Immature natural killer cell (primary cell): ENCODE results near the gene SEZ6L. TPM values are rescaled to one million over a fixed set of nuclear protein-coding genes. Genes with fewer than 3 reads are reported as not detected.

Experiments
- DNase-seq, 3 donors: peaks; one replicate each; pipeline ENCODE4 v3.0.0; 2022; ENCODE audit warnings: mixed read lengths in 1 of 3
- H3K27ac Mint-ChIP-seq, 6 donors: one replicate each; pipeline ENCODE4 v1.8.0; 2020; ENCODE audit warnings: mixed read lengths in 6 of 6, mild to moderate bottlenecking in 5 of 6, inconsistent platforms in 4 of 6, moderate library complexity in 3 of 6
- H3K27me3 Mint-ChIP-seq, 3 donors: one replicate each; pipeline ENCODE4 v1.8.0; 2020 to 2021; ENCODE audit warnings: low read depth in 3 of 3, mild to moderate bottlenecking in 3 of 3, mixed read lengths in 3 of 3, moderate library complexity in 3 of 3, inconsistent platforms in 1 of 3
- H3K36me3 Mint-ChIP-seq, 3 donors: one replicate each; pipeline ENCODE4 v1.8.0; 2020; ENCODE audit warnings: mixed read lengths in 3 of 3, inconsistent platforms in 2 of 3, mild to moderate bottlenecking in 2 of 3
- H3K4me1 Mint-ChIP-seq, 2 donors: one replicate each; pipeline ENCODE4 v1.8.0; 2020; ENCODE audit warnings: inconsistent platforms in 2 of 2, mild to moderate bottlenecking in 2 of 2, mixed read lengths in 2 of 2, moderate library complexity in 1 of 2
- H3K4me3 Mint-ChIP-seq, 5 donors: one replicate each; pipeline ENCODE4 v1.8.0; 2020; ENCODE audit warnings: mild to moderate bottlenecking in 5 of 5, mixed read lengths in 5 of 5, inconsistent platforms in 3 of 5, moderate library complexity in 3 of 5
- H3K9me3 Mint-ChIP-seq, 6 donors: one replicate each; pipeline ENCODE4 v1.8.0; 2020; ENCODE audit warnings: mild to moderate bottlenecking in 6 of 6, mixed read lengths in 6 of 6, inconsistent platforms in 4 of 6, moderate library complexity in 3 of 6
- polyA plus RNA-seq, 3 donors: library from polyadenylated mRNA; unstranded; fragments of 300-500 nt; fragmentation: Illumina TruSeq; gene quantifications; one replicate each; pipeline ENCODE4 v1.2.3, GENCODE V29; 2021

The SEZ6L gene
- polyA plus RNA-seq, 3 donors from 2014 or later: 0.20 to 1.7 TPM; not detected in 1

DNA sequence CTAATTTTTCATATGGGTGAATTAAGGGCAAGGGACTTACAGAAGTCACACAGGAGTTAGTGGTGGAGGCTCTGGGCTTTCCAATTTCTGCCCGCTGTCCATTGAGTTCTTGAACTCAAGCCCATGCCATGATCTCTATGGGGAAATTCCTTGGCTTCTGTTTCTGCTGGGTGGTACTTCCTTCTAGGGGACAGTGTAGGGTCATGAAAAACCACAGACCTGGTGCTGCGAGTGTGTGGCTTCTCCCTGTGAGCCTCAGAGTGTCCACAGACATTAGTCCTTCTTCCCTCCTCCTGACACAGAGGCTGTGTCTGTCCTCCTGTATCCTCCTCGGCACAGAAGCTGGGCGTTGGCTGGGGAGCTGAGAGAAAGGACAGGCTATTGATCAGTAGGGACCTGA, 6.3 kb upstream of the SEZ6L start:
- no peaks in the 10 kb centered on the region for H3K4me1 Mint-ChIP-seq
- no peak overlapping the region for H3K4me3 Mint-ChIP-seq
- no peaks in the 10 kb centered on the region for H3K36me3 Mint-ChIP-seq
- H3K27me3 Mint-ChIP-seq: peaks cover 5 to 20% (median 17%) of the 10 kb centered on the region in 3 donors
- H3K9me3 Mint-ChIP-seq: no peaks in the 10 kb centered on the region
- DNase-seq: no peak
- no peak overlapping the region for H3K27ac Mint-ChIP-seq

DNA sequence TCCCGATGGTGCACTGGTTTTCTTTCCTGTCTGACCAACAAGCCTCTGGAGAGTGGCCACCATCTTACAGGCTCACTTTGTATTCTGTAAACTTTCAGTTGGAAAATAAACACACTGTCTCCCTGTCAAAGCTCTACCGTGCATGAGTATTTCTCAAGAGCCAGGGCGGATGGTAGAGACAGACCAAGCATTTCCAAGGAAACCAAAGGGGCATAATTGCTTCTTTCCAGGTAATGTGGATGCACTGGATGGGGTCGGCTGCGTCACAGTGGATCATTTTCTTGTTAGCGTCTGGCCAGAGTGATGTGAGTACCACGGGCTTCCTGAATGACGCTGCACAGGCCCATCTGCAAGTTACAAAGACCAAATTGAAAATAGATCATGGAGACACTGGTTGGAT, 5.1 kb upstream of the SEZ6L start:
- Mint-ChIP-seq H3K27me3 (peaks cover 15 to 22% (median 19%) of the 10 kb centered on the region in 3 donors), H3K9me3 (peaks cover 0 to 6% (median 0%) of the 10 kb centered on the region in 6 donors)

DNA sequence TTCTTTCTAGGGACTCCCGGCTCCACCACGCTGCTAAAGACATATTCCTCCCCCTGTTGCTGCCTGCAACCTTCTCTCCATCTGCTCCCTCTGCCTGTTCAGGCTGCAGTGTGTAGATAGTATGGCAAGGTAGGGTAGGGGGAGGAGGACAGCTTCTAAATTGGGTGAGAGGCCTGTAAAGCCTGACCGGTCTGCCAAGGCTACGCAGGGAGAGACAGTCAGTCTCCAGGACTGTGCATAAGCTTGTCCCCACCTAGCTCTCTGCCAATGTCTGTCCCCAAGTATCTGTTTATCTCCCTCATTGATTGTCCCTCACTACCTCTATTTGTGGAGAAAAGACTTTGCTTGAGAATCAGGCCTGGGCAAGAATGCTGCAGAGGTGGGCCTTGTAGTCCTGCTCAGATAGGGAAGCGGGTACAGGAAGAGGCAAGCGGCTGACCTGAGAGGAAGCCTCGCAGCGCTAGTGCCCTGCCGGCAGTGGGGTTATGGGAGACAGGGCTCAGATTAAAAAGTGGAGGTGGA, 871 bp upstream of the SEZ6L start:
- peaks cover 5 to 6% of the 10 kb centered on the region in 2 donors for H3K4me1 Mint-ChIP-seq
- H3K27ac Mint-ChIP-seq: no peak overlapping the region
- DNase-seq: no peak
- peaks cover 0 to 6% (median 0%) of the 10 kb centered on the region in 6 donors for H3K9me3 Mint-ChIP-seq
- H3K4me3 Mint-ChIP-seq: peak overlapping the region in 4 of 5 donors; percentile 5 to 64 (median 44)
- H3K27me3 Mint-ChIP-seq: peaks cover 25 to 32% (median 29%) of the 10 kb centered on the region in 3 donors
- H3K36me3 Mint-ChIP-seq: no peaks in the 10 kb centered on the region

More for the DNA sequence above, 5.1 kb upstream of the SEZ6L start:
- no peak overlapping the region for H3K4me3 Mint-ChIP-seq
- H3K36me3 Mint-ChIP-seq: no peaks in the 10 kb centered on the region
- H3K27ac Mint-ChIP-seq: no peak overlapping the region
- peaks cover 5 to 6% of the 10 kb centered on the region in 2 donors for H3K4me1 Mint-ChIP-seq
- no peak for DNase-seq

DNA sequence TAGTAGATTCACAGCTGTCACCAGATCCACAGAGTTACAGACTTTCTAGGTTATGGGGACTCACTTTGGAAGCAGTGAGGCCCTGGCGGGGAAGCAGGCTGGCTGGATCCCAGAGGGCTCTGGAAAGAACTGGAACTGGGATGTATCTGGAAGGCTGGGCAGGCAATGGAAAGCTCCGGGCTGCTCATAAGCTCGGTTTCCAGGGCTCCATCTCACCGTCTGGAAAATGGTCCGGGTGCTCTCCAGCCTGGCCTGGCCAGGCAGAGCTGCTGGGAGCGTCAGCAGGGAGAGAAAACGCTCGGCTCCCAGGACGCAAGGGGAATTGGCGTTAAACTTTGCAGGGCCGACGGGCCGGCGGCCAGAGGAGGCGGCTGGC, 335 bp upstream of the SEZ6L start:
- peaks cover 25 to 32% (median 29%) of the 10 kb centered on the region in 3 donors for H3K27me3 Mint-ChIP-seq
- no peak overlapping the region for H3K27ac Mint-ChIP-seq
- H3K4me1 Mint-ChIP-seq: peaks cover 5 to 6% of the 10 kb centered on the region in 2 donors
- DNase-seq: no peak
- H3K9me3 Mint-ChIP-seq: peaks cover 0 to 6% (median 0%) of the 10 kb centered on the region in 6 donors
- H3K36me3 Mint-ChIP-seq: no peaks in the 10 kb centered on the region
- H3K4me3 Mint-ChIP-seq: peak overlapping the region in 4 of 5 donors; percentile 5 to 64 (median 44)

DNA sequence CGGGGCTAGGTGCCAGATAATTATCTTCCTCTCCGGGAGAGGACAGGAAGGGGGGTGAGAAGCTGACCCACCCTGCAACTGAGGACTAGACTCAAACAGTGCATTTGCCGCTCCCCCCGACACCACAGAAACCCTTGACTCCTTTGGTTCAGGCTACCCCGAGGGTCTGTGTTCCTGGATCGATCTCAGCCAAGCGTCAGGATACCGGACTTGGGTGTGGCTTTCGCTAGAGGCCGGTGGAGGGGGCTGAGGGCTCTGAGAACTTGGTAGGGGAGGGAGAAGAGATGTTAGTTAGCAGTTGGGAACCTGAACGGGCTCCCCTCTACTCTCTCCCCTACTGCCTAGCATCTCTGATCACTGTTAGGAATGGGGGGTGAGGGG, 840 bp downstream of the SEZ6L start:
- Mint-ChIP-seq H3K36me3 (no peaks in the 10 kb centered on the region), H3K27ac (no peak overlapping the region), H3K4me3 (no peak overlapping the region), H3K27me3 (peaks cover 29 to 34% (median 29%) of the 10 kb centered on the region in 3 donors), H3K9me3 (peaks cover 0 to 6% (median 0%) of the 10 kb centered on the region in 6 donors), H3K4me1 (peaks cover 5 to 6% of the 10 kb centered on the region in 2 donors)
- DNase-seq: no peak

DNA sequence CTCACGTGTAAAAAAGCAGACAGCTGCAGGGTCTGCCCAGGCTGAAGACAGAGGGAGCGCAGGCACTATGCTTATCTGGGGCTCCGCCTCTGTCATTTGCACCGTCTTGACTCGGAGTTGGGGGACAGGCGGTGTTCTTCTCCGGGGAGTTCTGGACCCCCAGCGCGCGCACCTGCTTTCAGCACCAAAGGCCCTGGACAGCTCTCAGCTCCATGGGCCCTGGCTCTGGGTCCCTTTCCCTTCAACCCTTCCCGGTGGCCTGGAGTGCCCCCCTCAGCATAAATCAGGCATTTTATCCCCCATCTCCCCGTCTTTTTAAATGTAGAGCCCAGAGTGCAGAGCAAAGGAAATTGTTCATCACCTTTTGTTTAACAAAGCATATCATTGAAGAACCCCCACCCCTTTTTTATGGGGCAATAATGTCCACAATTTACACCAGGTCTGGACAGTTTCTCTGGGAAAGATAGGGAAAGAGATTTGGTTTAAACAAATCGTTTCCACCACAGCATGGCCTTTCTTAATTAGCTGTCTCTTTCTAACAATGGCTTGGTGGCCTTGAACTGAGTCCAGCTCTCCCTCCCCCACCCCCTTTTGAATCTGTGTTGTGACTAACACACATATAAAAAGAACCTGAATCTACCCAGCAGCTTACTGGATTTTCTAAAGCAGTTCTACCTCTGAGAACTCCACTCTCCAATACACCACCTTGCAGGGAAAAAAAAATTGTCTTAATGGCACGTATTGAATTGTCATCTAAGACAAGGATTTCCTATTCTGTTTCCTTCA, 1.7 kb downstream of the SEZ6L start:
- peaks cover 0 to 6% (median 0%) of the 10 kb centered on the region in 6 donors for H3K9me3 Mint-ChIP-seq
- peaks cover 28 to 32% (median 29%) of the 10 kb centered on the region in 3 donors for H3K27me3 Mint-ChIP-seq
- no peaks in the 10 kb centered on the region for H3K36me3 Mint-ChIP-seq
- no peak for DNase-seq
- peaks cover 5 to 6% of the 10 kb centered on the region in 2 donors for H3K4me1 Mint-ChIP-seq
- H3K4me3 Mint-ChIP-seq: peak overlapping the region in 1 of 5 donors; percentile 28
- H3K27ac Mint-ChIP-seq: no peak overlapping the region

DNA sequence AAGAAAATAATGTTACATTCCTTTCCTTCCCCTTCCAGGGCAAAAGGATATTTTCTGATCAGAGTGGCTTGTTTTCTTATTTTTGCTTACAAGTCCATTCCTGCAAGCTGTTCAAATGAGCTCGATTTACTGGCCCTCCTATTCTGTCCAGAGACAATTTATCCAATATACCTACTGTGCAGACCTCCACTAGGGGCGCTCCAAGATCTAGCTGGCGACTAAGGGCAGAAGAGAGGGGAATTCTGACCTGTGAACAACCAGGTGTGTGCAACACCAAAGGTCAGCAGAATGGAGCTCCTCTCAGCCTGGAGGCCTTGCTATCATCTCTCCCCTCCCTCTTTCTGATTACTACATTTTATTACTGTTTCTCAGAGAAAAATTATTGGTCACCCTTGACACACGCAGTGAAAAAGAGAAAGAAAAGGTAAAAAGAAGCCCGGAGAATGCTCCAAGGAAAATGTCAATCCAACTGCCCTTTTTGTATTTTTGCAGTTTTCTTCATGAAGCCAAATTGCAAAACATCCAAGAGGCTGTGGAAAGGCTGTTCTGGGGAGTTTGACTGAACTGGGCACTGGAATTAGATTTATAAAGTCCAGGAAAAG, 3.2 kb downstream of the SEZ6L start:
- Mint-ChIP-seq H3K36me3 (no peaks in the 10 kb centered on the region), H3K4me3 (no peak overlapping the region), H3K4me1 (peaks cover 5 to 6% of the 10 kb centered on the region in 2 donors), H3K9me3 (peaks cover 0 to 6% (median 0%) of the 10 kb centered on the region in 6 donors), H3K27ac (no peak overlapping the region), H3K27me3 (peaks cover 21 to 25% (median 23%) of the 10 kb centered on the region in 3 donors)
- DNase-seq: no peak

DNA sequence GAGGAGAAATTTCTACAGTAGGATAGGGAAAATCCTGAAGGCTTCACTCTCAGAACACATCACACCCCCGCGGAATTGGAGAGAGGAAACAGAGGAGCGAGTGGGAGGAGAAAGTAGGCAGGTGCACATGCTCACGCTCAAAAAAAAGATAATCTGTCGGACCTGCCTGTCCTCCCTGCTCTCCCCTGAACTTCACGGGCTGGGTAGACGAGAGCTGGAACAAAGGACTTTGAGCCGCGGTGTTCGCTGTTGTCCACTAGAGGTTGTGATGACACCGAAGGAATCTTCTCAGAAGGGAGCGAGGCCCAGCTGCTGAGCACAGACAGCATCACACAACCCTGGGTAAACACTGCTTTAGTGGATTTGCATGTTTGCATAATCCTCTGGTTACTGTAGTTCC, 5.0 kb downstream of the SEZ6L start:
- no peak overlapping the region for H3K4me3 Mint-ChIP-seq
- H3K27ac Mint-ChIP-seq: no peak overlapping the region
- no peak for DNase-seq
- H3K36me3 Mint-ChIP-seq: no peaks in the 10 kb centered on the region
- H3K9me3 Mint-ChIP-seq: no peaks in the 10 kb centered on the region
- H3K27me3 Mint-ChIP-seq: peaks cover 14 to 17% (median 15%) of the 10 kb centered on the region in 3 donors
- no peaks in the 10 kb centered on the region for H3K4me1 Mint-ChIP-seq

DNA sequence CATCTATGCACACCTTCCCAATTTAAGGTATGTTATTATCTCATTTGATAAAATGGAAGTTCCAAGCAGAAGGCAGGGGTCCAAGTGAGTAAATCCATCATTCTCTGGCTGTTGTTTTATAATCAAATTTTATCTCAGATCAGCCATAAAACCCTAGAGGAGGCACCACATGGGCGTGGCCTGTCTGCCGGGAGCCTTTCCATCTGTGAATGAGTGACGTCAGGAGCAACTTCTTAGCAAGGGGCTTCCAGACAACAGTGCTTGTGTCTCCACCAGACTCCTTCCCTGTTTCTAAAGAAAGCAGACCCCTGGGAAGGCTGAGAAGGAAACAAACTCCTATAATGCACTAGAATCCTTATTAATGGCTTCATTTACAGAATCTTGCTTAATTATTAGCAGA, 13.5 kb downstream of the SEZ6L start:
- Mint-ChIP-seq H3K4me3 (no peak overlapping the region), H3K36me3 (no peaks in the 10 kb centered on the region), H3K27me3 (peaks cover 2 to 7% (median 2%) of the 10 kb centered on the region in 3 donors), H3K4me1 (no peaks in the 10 kb centered on the region), H3K9me3 (no peaks in the 10 kb centered on the region), H3K27ac (no peak overlapping the region)
- no peak for DNase-seq

DNA sequence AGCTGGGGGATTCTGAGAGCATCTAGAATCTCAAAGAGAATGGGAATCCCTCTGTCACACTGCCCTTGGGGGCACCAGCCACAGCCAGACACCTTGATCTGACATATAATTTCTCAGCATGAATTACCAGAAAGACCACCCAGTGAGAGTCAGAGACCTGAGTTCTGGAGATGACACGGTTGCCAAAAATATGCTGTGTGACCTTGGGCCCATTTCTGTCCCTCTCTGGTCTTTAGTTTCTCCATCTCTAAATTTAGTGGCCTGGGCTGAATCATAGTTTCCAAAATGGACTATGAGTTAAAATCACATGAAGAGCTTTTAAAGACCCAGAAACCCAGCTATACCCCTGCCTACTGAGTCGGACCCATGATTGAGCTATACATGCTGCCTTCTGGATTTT, 15.9 kb downstream of the SEZ6L start:
- H3K4me3 Mint-ChIP-seq: no peak overlapping the region
- no peaks in the 10 kb centered on the region for H3K36me3 Mint-ChIP-seq
- H3K9me3 Mint-ChIP-seq: no peaks in the 10 kb centered on the region
- H3K4me1 Mint-ChIP-seq: no peaks in the 10 kb centered on the region
- H3K27ac Mint-ChIP-seq: no peak overlapping the region
- DNase-seq: no peak
- peaks cover 2 to 5% (median 2%) of the 10 kb centered on the region in 3 donors for H3K27me3 Mint-ChIP-seq

DNA sequence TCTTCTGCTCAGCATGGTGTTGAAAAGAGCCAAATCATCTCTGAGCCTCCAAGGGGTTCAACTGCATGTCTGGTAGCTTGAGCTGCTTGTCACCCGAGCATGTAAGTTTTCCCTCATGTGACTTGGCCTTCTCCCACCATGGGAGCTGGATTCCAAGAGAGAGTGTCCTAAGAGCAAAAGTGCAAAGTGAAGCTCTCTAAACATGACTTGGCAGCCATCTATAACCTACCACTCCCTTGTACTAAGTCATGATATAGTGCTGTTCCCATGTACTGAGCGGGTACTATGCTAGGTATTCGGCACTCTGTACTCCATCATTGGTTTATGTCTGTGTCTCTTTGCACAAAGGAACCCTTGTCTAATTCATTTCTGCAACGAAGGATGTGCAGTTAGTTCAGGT, 19.1 kb downstream of the SEZ6L start:
- no peak for DNase-seq
- Mint-ChIP-seq H3K27me3 (peaks cover 0 to 2% (median 1%) of the 10 kb centered on the region in 3 donors), H3K4me1 (no peaks in the 10 kb centered on the region), H3K36me3 (no peaks in the 10 kb centered on the region), H3K27ac (no peak overlapping the region), H3K4me3 (no peak overlapping the region), H3K9me3 (no peaks in the 10 kb centered on the region)

DNA sequence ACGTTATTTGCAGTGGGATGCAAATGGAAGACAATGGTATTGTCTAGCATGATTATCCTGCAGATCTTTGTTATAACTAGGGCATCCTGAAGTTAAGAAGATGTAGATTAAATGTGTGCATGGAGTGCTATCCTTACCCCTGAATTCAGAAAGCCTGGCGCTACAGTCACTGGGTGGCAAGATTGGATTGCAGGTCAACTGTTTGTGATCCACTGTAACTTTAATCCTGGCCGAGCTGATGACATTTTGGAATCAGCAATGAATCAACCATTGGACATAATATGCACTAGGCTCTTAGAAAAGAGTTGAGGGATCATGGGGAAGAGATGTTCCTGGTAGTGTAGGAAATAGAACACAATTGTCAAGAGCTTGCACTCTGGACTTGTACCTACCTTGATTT, 25.1 kb downstream of the SEZ6L start:
- Mint-ChIP-seq H3K9me3 (no peaks in the 10 kb centered on the region), H3K4me3 (no peak overlapping the region), H3K27me3 (peaks cover 2 to 6% (median 3%) of the 10 kb centered on the region in 3 donors), H3K27ac (no peak overlapping the region), H3K36me3 (no peaks in the 10 kb centered on the region), H3K4me1 (no peaks in the 10 kb centered on the region)
- no peak for DNase-seq

DNA sequence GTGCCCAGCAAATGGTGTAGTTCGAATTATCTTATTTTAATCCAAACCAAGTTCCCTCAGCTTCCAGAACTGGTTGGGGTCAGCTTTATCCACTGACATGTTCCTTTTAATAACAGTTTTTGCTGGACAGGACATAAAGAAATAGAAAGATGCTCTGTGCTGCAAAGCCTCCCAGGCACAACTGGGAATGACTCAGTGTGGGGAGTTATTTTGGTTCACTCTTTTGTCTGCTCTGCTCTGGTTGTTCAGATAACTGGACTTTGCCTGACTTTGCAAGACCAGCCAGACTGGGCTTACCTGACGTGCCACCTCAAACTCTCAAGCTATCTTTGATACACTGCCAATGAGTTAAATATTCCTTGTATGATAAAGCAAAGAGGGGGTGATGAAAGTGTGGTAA, 25.6 kb downstream of the SEZ6L start:
- Mint-ChIP-seq H3K27ac (no peak overlapping the region), H3K4me1 (no peaks in the 10 kb centered on the region), H3K27me3 (peaks cover 2 to 6% (median 3%) of the 10 kb centered on the region in 3 donors), H3K4me3 (no peak overlapping the region), H3K9me3 (no peaks in the 10 kb centered on the region), H3K36me3 (no peaks in the 10 kb centered on the region)
- DNase-seq: no peak

DNA sequence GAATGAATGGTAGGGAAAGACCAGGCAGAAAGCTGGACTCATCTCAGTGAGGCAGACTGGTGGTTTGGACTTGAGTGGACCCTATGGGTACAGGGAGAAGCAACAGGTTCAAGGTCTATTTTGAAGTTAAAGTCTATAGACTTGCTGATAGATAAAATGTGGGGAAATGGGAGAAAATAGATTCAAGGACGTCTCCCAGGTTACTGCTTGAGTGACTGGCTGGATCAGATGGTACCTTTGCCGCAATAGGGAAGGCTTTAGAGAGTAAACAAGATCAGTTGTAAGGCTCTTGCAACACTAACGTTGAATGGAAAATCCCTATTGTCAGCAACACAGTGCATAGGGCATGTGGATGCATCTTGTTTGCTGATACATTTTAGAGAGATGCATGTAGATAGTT, 27.4 kb downstream of the SEZ6L start:
- H3K4me1 Mint-ChIP-seq: no peaks in the 10 kb centered on the region
- H3K9me3 Mint-ChIP-seq: no peaks in the 10 kb centered on the region
- DNase-seq: no peak
- H3K27ac Mint-ChIP-seq: no peak overlapping the region
- no peaks in the 10 kb centered on the region for H3K36me3 Mint-ChIP-seq
- peaks cover 2 to 6% (median 6%) of the 10 kb centered on the region in 3 donors for H3K27me3 Mint-ChIP-seq
- H3K4me3 Mint-ChIP-seq: no peak overlapping the region
